OCI-LY7 (cell line): ENCODE results near the gene KDM6B. TPM values are rescaled to one million over a fixed set of nuclear protein-coding genes. Genes with fewer than 3 reads are reported as not detected.
A peak's percentile ranks its signal among the peaks of the same experiment; 100 is the strongest.

Experiments used
- BruUV-seq: library from RNA; stranded (reverse); fragments of 400-500 nt; replicated peaks from 2 replicates; lab custom pipeline; 2021; lab: Mats Ljungman, UMichigan
- CTCF ChIA-PET: fragments of 300-600 bp; sonication (Branson Sonifier 250); formaldehyde crosslinking; loops from one replicate; lab custom pipeline; 2022; ENCODE audit warnings: antibody characterized with exemption; ENCODE audit not compliant: unreplicated experiment; lab: Charles Lee
- POLR2A ChIA-PET: fragments of 300-600 bp; sonication (Branson Sonifier 250); formaldehyde crosslinking; loops from one replicate; lab custom pipeline; 2022; ENCODE audit warnings: antibody characterized with exemption; lab: Charles Lee
- DNase-seq: peaks from one replicate; pipeline ENCODE4 v3.0.0-alpha.2; 2015; ENCODE audit warnings: low spot score
- H2AFZ ChIP-seq: fragments of 200-600 bp; sonication (generic), shearing (Covaris generic); 2 replicates; pipeline ENCODE4 v1.6.1; 2014; ENCODE audit warnings: mild to moderate bottlenecking, antibody characterized with exemption, low read length, moderate library complexity
- H3K27ac ChIP-seq: fragments of 200-600 bp; sonication (generic); 2 replicates; pipeline ENCODE4 v1.5.1; 2014; ENCODE audit warnings: mixed run types, low read depth, mild to moderate bottlenecking, moderate library complexity, low read length, inconsistent platforms; ENCODE audit not compliant: poor library complexity, severe bottlenecking
- H3K36me3 ChIP-seq: fragments of 200-600 bp; sonication (generic); 2 replicates; pipeline ENCODE4 v1.6.1; 2014; ENCODE audit warnings: mild to moderate bottlenecking, antibody characterized with exemption, low read length, moderate library complexity, mixed read lengths; ENCODE audit not compliant: insufficient read depth
- H3K4me1 ChIP-seq: fragments of 200-600 bp; sonication (generic); 2 replicates; pipeline ENCODE4 v1.5.1; 2014; ENCODE audit warnings: mild to moderate bottlenecking, low read length; ENCODE audit not compliant: insufficient read depth, poor library complexity, severe bottlenecking
- H3K4me2 ChIP-seq: fragments of 200-600 bp; sonication (generic); 2 replicates; pipeline ENCODE4 v1.6.1; 2014; ENCODE audit warnings: mild to moderate bottlenecking, low read length
- H3K4me3 ChIP-seq: fragments of 200-600 bp; sonication (generic); 2 replicates; pipeline ENCODE4 v1.5.1; 2014; ENCODE audit warnings: mild to moderate bottlenecking, low read depth, low read length; ENCODE audit not compliant: poor library complexity, severe bottlenecking
- H3K79me2 ChIP-seq: fragments of 200-600 bp; sonication (generic); 2 replicates; pipeline ENCODE4 v1.6.1; 2016; ENCODE audit warnings: low read depth, mild to moderate bottlenecking, low read length, moderate library complexity, mixed read lengths; ENCODE audit not compliant: insufficient read depth
- H3K9me2 ChIP-seq: fragments of 200-600 bp; sonication (generic); 2 replicates; pipeline ENCODE4 v1.6.1; 2016; ENCODE audit warnings: mild to moderate bottlenecking, low read length, mixed read lengths; ENCODE audit not compliant: insufficient read depth
- H3K9me3 ChIP-seq: fragments of 200-600 bp; sonication (generic); 2 replicates; pipeline ENCODE4 v1.6.1; 2014; ENCODE audit warnings: mild to moderate bottlenecking, mixed run types, low read length, mixed read lengths
- H4K20me1 ChIP-seq: fragments of 200-600 bp; sonication (generic); 2 replicates; pipeline ENCODE4 v1.6.1; 2014; ENCODE audit warnings: mild to moderate bottlenecking, antibody characterized with exemption, low read length, moderate library complexity, mixed read lengths; ENCODE audit not compliant: insufficient read depth
- EZH2phosphoT487 ChIP-seq: fragments of 200-600 bp; sonication (generic); IDR thresholded peaks from 2 replicates; pipeline ENCODE4 v1.6.1; 2018; ENCODE audit warnings: low read depth, borderline replicate concordance, mild to moderate bottlenecking, mixed run types, antibody characterized with exemption, low read length, moderate library complexity, mixed read lengths
- intact Hi-C: fragments of 100-400 bp; cut with micrococcal nuclease; formaldehyde crosslinking; loops from one replicate; pipeline ENCODE4 v1.10.0; 2022; ENCODE audit not compliant: unreplicated experiment
- total RNA-seq, 2 experiments: library from RNA; depleted of rRNA in 1 of 2; stranded (reverse); fragments of >200 nt in 1 of 2; shearing (Covaris generic) in 1 of 2; gene quantifications; 2 replicates each; pipeline ENCODE4 v1.2.3, GENCODE V29; 2014 to 2022
- TF ChIP-seq, protein P1 (sequence below): fragments of 200-600 bp; sonication (generic); conservative IDR thresholded peaks from 2 replicates; pipeline ENCODE4 v1.5.1; 2014; ENCODE audit warnings: mild to moderate bottlenecking, antibody characterized with exemption, low read length, moderate library complexity, mixed read lengths

Gene KDM6B
- total RNA-seq, 2 experiments from 2014 or later: 10.0 to 62.9 TPM

DNA sequence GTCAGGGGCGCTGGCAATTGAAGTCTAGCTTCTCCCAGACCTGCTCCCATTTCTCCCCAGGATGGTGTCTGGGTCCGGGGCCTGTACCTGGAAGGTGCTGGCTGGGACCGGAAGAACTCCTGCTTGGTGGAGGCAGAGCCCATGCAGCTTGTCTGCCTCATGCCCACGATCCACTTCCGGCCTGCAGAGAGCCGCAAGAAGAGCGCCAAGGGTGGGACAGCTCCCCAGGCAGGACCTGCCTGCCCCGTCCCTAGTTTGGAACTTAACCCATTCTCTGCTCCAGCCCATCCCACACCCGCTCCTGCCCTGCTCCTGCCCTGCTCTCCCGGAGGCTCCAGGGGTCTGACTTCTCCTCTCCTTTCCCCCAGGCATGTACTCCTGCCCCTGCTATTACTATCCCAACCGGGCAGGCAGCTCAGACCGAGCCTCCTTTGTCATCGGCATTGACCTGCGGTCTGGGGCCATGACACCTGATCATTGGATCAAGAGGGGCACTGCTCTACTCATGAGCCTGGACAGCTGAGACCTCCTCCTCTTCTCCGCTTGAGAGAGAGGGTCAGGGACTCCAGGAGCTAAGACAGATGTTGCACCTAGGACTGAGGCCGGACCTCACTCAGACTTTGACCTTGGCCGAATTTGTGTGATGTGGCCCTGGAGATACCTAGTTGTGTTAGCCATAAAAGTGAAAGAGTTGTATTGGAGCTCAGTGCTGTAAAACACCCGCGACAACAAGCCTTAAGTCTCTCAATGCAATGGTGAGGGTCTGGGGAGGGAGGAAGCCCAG is 814 bp upstream of the KDM6B start:
- Histone ChIP-seq H3K9me3 (no peaks in the 10 kb centered on the region), H2AFZ (peak overlapping the region; percentile 42; the same call in 1 of the 2 replicates), H3K4me2 (peak overlapping the region; percentile 93), H3K27ac (no peak overlapping the region), H4K20me1 (no peaks in the 10 kb centered on the region), H3K36me3 (no peaks in the 10 kb centered on the region), H3K4me1 (peaks cover 22% of the 10 kb centered on the region), H3K4me3 (peak overlapping the region; percentile 78), H3K79me2 (peaks cover 10% of the 10 kb centered on the region; the same call in 1 of the 2 replicates), H3K9me2 (no peaks in the 10 kb centered on the region)
- intact Hi-C loops: loop anchor here (10.0 kb wide), 1 partner anchor 322 kb away; the partner anchor contains the start of gene PER1
- BruUV-seq: no TSS peak
- DNase-seq: no peak
- ChIA-PET POLR2A (interaction anchor here (0.8 to 1.1 kb wide), 2 partner anchors 24 to 53 kb away, joined by 3 read pairs; partner anchors contain the start of gene NAA38), CTCF (interaction anchor here (0.6 to 0.8 kb wide), 3 partner anchors 10 to 241 kb away, joined by 3 to 7 read pairs (median 6); no protein-coding TSS in a partner anchor)
- TF ChIP-seq EZH2phosphoT487: no peak
- TF ChIP-seq, protein P1, sequence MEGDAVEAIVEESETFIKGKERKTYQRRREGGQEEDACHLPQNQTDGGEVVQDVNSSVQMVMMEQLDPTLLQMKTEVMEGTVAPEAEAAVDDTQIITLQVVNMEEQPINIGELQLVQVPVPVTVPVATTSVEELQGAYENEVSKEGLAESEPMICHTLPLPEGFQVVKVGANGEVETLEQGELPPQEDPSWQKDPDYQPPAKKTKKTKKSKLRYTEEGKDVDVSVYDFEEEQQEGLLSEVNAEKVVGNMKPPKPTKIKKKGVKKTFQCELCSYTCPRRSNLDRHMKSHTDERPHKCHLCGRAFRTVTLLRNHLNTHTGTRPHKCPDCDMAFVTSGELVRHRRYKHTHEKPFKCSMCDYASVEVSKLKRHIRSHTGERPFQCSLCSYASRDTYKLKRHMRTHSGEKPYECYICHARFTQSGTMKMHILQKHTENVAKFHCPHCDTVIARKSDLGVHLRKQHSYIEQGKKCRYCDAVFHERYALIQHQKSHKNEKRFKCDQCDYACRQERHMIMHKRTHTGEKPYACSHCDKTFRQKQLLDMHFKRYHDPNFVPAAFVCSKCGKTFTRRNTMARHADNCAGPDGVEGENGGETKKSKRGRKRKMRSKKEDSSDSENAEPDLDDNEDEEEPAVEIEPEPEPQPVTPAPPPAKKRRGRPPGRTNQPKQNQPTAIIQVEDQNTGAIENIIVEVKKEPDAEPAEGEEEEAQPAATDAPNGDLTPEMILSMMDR: no peak

DNA sequence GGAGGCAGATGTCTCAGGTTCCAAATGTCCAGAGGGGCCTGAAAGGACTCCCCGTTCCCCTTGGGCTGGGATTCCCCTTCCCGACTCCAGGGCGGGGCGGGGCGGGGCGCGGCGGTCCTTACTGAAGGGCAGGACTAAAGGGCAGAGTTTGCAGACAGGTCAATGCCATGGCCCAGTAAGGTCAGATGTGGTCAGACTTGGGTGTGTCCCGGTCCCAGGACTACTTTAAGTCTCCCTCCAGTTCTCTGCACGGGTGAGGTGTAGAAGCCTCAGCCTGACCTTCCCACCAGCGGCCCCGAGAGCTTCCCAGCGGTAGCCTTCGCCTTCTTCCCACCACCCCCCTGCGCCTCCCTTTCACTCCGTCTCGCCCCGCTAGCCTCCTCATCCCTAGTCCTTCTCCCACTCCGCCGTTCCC is 532 bp downstream of the KDM6B start:
- Histone ChIP-seq H3K79me2 (peaks cover 19% of the 10 kb centered on the region; the same call in 1 of the 2 replicates), H3K4me1 (peaks cover 33% of the 10 kb centered on the region), H3K36me3 (no peaks in the 10 kb centered on the region), H4K20me1 (no peaks in the 10 kb centered on the region), H3K4me2 (peak overlapping the region; percentile 93), H2AFZ (peak overlapping the region; percentile 42; the same call in 1 of the 2 replicates), H3K9me3 (no peaks in the 10 kb centered on the region), H3K27ac (peak overlapping the region; percentile 91), H3K9me2 (no peaks in the 10 kb centered on the region), H3K4me3 (peak overlapping the region; percentile 78)
- TF ChIP-seq EZH2phosphoT487: no peak
- TF ChIP-seq, protein P1: no peak
- intact Hi-C loops: loop anchor here (10.0 kb wide), 1 partner anchor 320 kb away; the partner anchor contains the start of gene PER1
- POLR2A ChIA-PET: interaction anchor here (0.8 to 1.5 kb wide), 2 partner anchors 10 to 147 kb away, joined by 3 to 5 read pairs; partner anchors contain the start of gene TP53
- no TSS peak for BruUV-seq
- no peak for DNase-seq
- CTCF ChIA-PET: interaction anchor here (0.6 to 1.2 kb wide), 3 partner anchors 10 to 317 kb away, joined by 3 to 9 read pairs (median 5); partner anchors contain the start of gene PER1
